Mammary epithelial cell (primary cell): ENCODE measurements around the gene PCDH17.

ENCODE experiments used
- EZH2 ChIP-seq: IDR thresholded peaks from 2 replicates; pipeline ENCODE4 v1.6.1; 2012; ENCODE audit warnings: low read length, inconsistent platforms, borderline replicate concordance
- TF ChIP-seq, protein P1 (sequence below), 2 donors: IDR thresholded peaks in 1 of 2; conservative IDR thresholded peaks in 1 of 2; 2 replicates each; pipeline ENCODE4 v1.5.1; 2011 to 2012; ENCODE audit warnings: inconsistent platforms in 2 of 2, low read length in 2 of 2, mild to moderate bottlenecking in 2 of 2, control low read depth in 1 of 2, low read depth in 1 of 2; ENCODE audit not compliant: insufficient read depth in 1 of 2; ENCODE audit errors: extremely low read depth in 1 of 2

DNA sequence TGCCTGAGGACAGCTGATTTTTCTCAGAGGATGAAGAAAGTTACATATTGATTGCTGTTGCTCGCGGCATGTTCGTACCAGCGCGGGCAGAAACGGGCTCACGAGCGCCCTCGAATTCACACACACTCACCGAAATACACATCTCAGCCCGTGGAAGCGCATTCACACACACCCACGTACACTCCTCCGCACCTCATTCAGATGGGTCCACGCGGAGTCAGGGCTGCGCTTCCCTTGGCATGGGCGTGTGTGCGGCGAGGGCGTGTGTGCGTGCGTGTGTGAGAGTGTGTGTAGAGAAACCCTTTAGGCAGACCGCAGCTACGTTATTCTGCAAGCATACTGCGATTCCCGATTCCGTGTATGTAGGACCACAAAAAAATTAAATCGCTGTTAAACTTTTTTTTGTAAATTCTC is 2.1 kb upstream of the PCDH17 start:
- no peak for TF ChIP-seq EZH2
- TF ChIP-seq, protein P1, sequence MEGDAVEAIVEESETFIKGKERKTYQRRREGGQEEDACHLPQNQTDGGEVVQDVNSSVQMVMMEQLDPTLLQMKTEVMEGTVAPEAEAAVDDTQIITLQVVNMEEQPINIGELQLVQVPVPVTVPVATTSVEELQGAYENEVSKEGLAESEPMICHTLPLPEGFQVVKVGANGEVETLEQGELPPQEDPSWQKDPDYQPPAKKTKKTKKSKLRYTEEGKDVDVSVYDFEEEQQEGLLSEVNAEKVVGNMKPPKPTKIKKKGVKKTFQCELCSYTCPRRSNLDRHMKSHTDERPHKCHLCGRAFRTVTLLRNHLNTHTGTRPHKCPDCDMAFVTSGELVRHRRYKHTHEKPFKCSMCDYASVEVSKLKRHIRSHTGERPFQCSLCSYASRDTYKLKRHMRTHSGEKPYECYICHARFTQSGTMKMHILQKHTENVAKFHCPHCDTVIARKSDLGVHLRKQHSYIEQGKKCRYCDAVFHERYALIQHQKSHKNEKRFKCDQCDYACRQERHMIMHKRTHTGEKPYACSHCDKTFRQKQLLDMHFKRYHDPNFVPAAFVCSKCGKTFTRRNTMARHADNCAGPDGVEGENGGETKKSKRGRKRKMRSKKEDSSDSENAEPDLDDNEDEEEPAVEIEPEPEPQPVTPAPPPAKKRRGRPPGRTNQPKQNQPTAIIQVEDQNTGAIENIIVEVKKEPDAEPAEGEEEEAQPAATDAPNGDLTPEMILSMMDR (conservative IDR thresholded peaks at IDR 0.05 in 1 of 2, IDR thresholded peaks at IDR 0.05 in 1 of 2; ENCODE audit: extremely low read depth in 1 of 2, insufficient read depth in 1 of 2, low read depth in 1 of 2, low read length in 2 of 2), result no peak
